Esophagus squamous epithelium (tissue), 4 donors: ENCODE measurements around the gene TMEM213.

Experiments
- POLR2A ChIP-seq, 4 donors: fragments of 450-650 bp; IDR thresholded peaks; one replicate each; pipeline ENCODE4 v1.6.1; 2017; ENCODE audit warnings: antibody characterized with exemption in 4 of 4, mild to moderate bottlenecking in 4 of 4, moderate library complexity in 3 of 4
- TF ChIP-seq, protein P1 (sequence below), 6 experiments: fragments of 450-650 bp in 4 of 6; fragments of 200-600 bp in 2 of 6; sonication (generic) in 2 of 6; IDR thresholded peaks; one replicate each; pipeline ENCODE4 v1.5.1; 2016 to 2019; ENCODE audit warnings: antibody characterized with exemption in 6 of 6, mild to moderate bottlenecking in 4 of 6, moderate library complexity in 4 of 6

DNA sequence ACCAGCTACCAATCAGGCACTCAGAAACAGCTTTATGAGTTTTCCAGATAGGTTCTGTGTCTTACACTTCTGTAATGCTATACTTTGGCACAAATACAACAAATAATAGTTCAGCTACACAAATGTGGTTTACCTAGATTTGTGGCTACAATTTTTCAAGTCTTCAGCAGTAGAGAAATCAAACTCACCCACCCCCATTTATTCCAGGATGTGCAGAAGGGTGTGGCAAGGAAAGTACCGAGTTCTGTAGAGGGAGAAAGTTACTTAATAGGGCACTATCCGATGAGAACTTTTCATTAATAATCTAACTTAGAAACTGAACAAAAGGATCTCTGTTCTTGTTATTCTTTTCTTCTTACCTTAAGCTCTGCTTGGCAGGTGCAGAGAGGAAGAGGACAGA is 30.5 kb downstream of the TMEM213 start:
- TF ChIP-seq, protein P1, sequence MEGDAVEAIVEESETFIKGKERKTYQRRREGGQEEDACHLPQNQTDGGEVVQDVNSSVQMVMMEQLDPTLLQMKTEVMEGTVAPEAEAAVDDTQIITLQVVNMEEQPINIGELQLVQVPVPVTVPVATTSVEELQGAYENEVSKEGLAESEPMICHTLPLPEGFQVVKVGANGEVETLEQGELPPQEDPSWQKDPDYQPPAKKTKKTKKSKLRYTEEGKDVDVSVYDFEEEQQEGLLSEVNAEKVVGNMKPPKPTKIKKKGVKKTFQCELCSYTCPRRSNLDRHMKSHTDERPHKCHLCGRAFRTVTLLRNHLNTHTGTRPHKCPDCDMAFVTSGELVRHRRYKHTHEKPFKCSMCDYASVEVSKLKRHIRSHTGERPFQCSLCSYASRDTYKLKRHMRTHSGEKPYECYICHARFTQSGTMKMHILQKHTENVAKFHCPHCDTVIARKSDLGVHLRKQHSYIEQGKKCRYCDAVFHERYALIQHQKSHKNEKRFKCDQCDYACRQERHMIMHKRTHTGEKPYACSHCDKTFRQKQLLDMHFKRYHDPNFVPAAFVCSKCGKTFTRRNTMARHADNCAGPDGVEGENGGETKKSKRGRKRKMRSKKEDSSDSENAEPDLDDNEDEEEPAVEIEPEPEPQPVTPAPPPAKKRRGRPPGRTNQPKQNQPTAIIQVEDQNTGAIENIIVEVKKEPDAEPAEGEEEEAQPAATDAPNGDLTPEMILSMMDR (IDR thresholded peaks at IDR 0.05): no peak
- no peak for TF ChIP-seq POLR2A (IDR thresholded peaks at IDR 0.05)
